GM18502 (cell line): ENCODE results near the gene ARMC5.
A peak's percentile ranks its signal among the peaks of the same experiment; 100 is the strongest.
"Not testable (repeated sequence)": the region's sequence is repeated elsewhere in the genome, so short reads cannot be mapped to it uniquely, and the experiment has no call there.

ENCODE experiments used
- ATAC-seq: cut with Tn5 transposase; IDR thresholded peaks from one replicate; pipeline ENCODE4 v1.9.1; 2021; ENCODE audit warnings: mild to moderate bottlenecking; ENCODE audit not compliant: unreplicated experiment, poor library complexity

Gene ARMC5

GRCh38 chr16:31476303-31477219 is 17.3 kb downstream of the ARMC5 start:
- ATAC-seq, result no peak

GRCh38 chr16:31477220-31478216 is 18.2 kb downstream of the ARMC5 start:
- no peak for ATAC-seq

GRCh38 chr16:31478956-31479355 is 19.7 kb downstream of the ARMC5 start:
- no peak for ATAC-seq

GRCh38 chr16:31479751-31480150 is 20.4 kb downstream of the ARMC5 start:
- ATAC-seq, result no peak

GRCh38 chr16:31480851-31481536 is 21.7 kb downstream of the ARMC5 start:
- ATAC-seq, result no peak

GRCh38 chr16:31483081-31483480 is 23.8 kb downstream of the ARMC5 start, which contains the start of gene SLC5A2:
Gene SLC5A2, plus strand, starts transcription at chr16:31483123. Its CDS starts 14 bp downstream, at chr16:31483137.
- no peak for ATAC-seq

GRCh38 chr16:31484048-31484447 is 24.7 kb downstream of the ARMC5 start:
- not testable (repeated sequence) for ATAC-seq

GRCh38 chr16:31484491-31485171 is 25.3 kb downstream of the ARMC5 start:
- no peak for ATAC-seq

GRCh38 chr16:31485571-31485970 is 26.3 kb downstream of the ARMC5 start:
- ATAC-seq, result no peak

GRCh38 chr16:31486045-31486444 is 26.7 kb downstream of the ARMC5 start:
- ATAC-seq, result no peak

GRCh38 chr16:31487071-31487719 is 27.9 kb downstream of the ARMC5 start:
- ATAC-seq, result no peak

- ATAC-seq, result peak; percentile 88
Observed at GRCh38 chr16:31487720-31488467, 28.6 kb downstream of the ARMC5 start.

GRCh38 chr16:31488468-31489297 is 29.4 kb downstream of the ARMC5 start:
- no peak for ATAC-seq

- ATAC-seq, result no peak
Observed at GRCh38 chr16:31489298-31489564, 29.9 kb downstream of the ARMC5 start.

- no peak for ATAC-seq
Observed at GRCh38 chr16:31489616-31490584, 30.6 kb downstream of the ARMC5 start.

GRCh38 chr16:31491778-31492418 is 32.6 kb downstream of the ARMC5 start:
- no peak for ATAC-seq
